ENCODE measurements around the gene GPR62.
"Not testable (repeated sequence)": the region's sequence is repeated elsewhere in the genome, so short reads cannot be mapped to it uniquely, and the experiment has no call there.

GPR62 gene, protein sequence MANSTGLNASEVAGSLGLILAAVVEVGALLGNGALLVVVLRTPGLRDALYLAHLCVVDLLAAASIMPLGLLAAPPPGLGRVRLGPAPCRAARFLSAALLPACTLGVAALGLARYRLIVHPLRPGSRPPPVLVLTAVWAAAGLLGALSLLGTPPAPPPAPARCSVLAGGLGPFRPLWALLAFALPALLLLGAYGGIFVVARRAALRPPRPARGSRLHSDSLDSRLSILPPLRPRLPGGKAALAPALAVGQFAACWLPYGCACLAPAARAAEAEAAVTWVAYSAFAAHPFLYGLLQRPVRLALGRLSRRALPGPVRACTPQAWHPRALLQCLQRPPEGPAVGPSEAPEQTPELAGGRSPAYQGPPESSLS

DNA sequence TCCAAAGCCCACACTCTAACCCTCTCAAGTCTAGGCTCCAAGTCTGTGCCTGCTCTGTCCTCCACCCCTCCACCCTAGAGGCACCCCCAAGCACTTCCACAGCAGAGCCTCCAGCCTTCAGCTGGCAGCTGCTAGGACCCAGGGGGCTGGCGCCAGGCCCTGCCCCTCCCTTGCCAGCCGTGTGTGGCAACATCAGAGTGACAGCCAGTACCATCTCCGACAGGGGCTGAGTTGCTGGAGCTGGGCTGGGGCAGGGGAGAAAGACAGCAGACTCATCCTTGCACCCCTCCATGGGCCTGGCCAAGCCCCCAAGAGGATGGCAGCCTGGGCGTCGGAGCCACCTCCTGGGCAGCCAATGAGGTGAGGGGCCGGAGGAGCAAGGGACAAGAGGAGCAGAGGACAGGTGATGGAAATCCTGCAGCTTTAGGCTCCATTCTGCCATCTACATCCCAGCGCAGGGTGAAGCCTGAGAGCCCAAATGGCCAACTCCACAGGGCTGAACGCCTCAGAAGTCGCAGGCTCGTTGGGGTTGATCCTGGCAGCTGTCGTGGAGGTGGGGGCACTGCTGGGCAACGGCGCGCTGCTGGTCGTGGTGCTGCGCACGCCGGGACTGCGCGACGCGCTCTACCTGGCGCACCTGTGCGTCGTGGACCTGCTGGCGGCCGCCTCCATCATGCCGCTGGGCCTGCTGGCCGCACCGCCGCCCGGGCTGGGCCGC, at the start of gene GPR62:
GPR62 (plus strand) TSS at position 207 of the 718 bp plus-strand sequence; CDS start at position 479, 272 bp downstream.
- H3K9ac ChIP-seq (ENCODE audit: low read length in 2 of 2): peak within 1 kb of the TSS; percentile 44 to 55
- H3K4me3 ChIP-seq (ENCODE audit: low read length in 2 of 2): peak within 1 kb of the TSS; percentile 35 to 64
- H3K36me3 ChIP-seq (ENCODE audit: control insufficient read depth in 2 of 2, insufficient read depth in 2 of 2, low read length in 2 of 2): peaks cover 7 to 18% of the 10 kb centered on the region in 2 donors
- H3K27me3 ChIP-seq (ENCODE audit: control insufficient read depth in 1 of 2, insufficient read depth in 2 of 2, low read length in 2 of 2): peaks cover 0 to 4% of the 10 kb centered on the region in 2 donors
- H3K27ac ChIP-seq (ENCODE audit: low read length): peak within 1 kb of the TSS; percentile 55
- H3K4me1 ChIP-seq (ENCODE audit: control insufficient read depth, insufficient read depth, low read length): peaks cover 16% of the 10 kb centered on the region
- no peaks in the 10 kb centered on the region for H3K9me3 ChIP-seq (ENCODE audit: control insufficient read depth in 2 of 2, low read length in 2 of 2)

- Histone ChIP-seq H3K9me3 (ENCODE audit: control insufficient read depth in 2 of 2, low read length in 2 of 2) (no peaks in the 10 kb centered on the region), H3K4me1 (ENCODE audit: control insufficient read depth, insufficient read depth, low read length) (no peaks in the 10 kb centered on the region), H3K36me3 (ENCODE audit: control insufficient read depth in 2 of 2, insufficient read depth in 2 of 2, low read length in 2 of 2) (no peaks in the 10 kb centered on the region), H3K4me3 (ENCODE audit: low read length in 2 of 2) (no peak overlapping the region), H3K9ac (ENCODE audit: low read length in 2 of 2) (no peak overlapping the region), H3K27me3 (ENCODE audit: control insufficient read depth in 1 of 2, insufficient read depth in 2 of 2, low read length in 2 of 2) (peaks cover 0 to 2% of the 10 kb centered on the region in 2 donors), H3K27ac (ENCODE audit: low read length) (no peak overlapping the region)
Observed at GRCh38 chr3:51908026-51908425, 47.2 kb upstream of the GPR62 start.

GRCh38 chr3:51916418-51916817, 38.8 kb upstream of the GPR62 start:
- Histone ChIP-seq H3K9ac (ENCODE audit: low read length in 2 of 2) (no peak overlapping the region), H3K27me3 (ENCODE audit: control insufficient read depth in 1 of 2, insufficient read depth in 2 of 2, low read length in 2 of 2) (peaks cover 0 to 4% of the 10 kb centered on the region in 2 donors), H3K9me3 (ENCODE audit: control insufficient read depth in 2 of 2, low read length in 2 of 2) (no peaks in the 10 kb centered on the region), H3K36me3 (ENCODE audit: control insufficient read depth in 2 of 2, insufficient read depth in 2 of 2, low read length in 2 of 2) (no peaks in the 10 kb centered on the region), H3K4me1 (ENCODE audit: control insufficient read depth, insufficient read depth, low read length) (no peaks in the 10 kb centered on the region), H3K4me3 (ENCODE audit: low read length in 2 of 2) (no peak overlapping the region), H3K27ac (ENCODE audit: low read length) (no peak overlapping the region)

DNA sequence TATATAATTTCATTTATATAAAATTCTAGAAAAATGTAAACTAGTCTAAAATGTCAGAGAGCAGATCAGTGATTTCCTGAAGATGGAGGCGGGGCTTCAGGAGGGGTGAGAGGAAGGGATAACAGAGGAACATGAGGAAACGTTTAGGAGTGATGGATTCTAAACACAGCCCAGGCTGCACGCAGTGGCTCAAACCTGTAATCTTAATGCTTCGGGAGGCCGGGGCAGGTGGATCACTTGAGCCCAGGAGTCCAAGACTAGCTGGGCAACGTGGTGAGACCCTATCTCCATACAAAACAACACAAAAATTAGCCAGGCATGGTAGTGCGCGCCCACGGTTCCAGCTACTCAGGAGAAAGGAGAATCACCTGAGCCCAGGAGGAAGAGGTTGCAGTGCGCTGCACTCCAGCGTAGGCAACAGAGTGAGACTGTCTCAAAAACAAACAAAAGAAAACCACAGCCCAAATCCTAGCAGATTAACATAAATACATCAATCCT, 34.1 kb upstream of the GPR62 start:
- Histone ChIP-seq H3K4me1 (ENCODE audit: control insufficient read depth, insufficient read depth, low read length) (no peaks in the 10 kb centered on the region), H3K9me3 (ENCODE audit: control insufficient read depth in 2 of 2, low read length in 2 of 2) (no peaks in the 10 kb centered on the region), H3K27ac (ENCODE audit: low read length) (no peak overlapping the region), H3K9ac (ENCODE audit: low read length in 2 of 2) (no peak overlapping the region), H3K27me3 (ENCODE audit: control insufficient read depth in 1 of 2, insufficient read depth in 2 of 2, low read length in 2 of 2) (peaks cover 0 to 2% of the 10 kb centered on the region in 2 donors), H3K4me3 (ENCODE audit: low read length in 2 of 2) (no peak overlapping the region), H3K36me3 (ENCODE audit: control insufficient read depth in 2 of 2, insufficient read depth in 2 of 2, low read length in 2 of 2) (no peaks in the 10 kb centered on the region)

- Histone ChIP-seq H3K9me3 (ENCODE audit: control insufficient read depth in 2 of 2, low read length in 2 of 2) (no peaks in the 10 kb centered on the region), H3K27ac (ENCODE audit: low read length) (no peak overlapping the region), H3K4me1 (ENCODE audit: control insufficient read depth, insufficient read depth, low read length) (no peaks in the 10 kb centered on the region), H3K27me3 (ENCODE audit: control insufficient read depth in 1 of 2, insufficient read depth in 2 of 2, low read length in 2 of 2) (no peaks in the 10 kb centered on the region), H3K9ac (ENCODE audit: low read length in 2 of 2) (no peak overlapping the region), H3K4me3 (ENCODE audit: low read length in 2 of 2) (no peak overlapping the region), H3K36me3 (ENCODE audit: control insufficient read depth in 2 of 2, insufficient read depth in 2 of 2, low read length in 2 of 2) (no peaks in the 10 kb centered on the region)
Observed at GRCh38 chr3:51927061-51927977, 27.9 kb upstream of the GPR62 start.

DNA sequence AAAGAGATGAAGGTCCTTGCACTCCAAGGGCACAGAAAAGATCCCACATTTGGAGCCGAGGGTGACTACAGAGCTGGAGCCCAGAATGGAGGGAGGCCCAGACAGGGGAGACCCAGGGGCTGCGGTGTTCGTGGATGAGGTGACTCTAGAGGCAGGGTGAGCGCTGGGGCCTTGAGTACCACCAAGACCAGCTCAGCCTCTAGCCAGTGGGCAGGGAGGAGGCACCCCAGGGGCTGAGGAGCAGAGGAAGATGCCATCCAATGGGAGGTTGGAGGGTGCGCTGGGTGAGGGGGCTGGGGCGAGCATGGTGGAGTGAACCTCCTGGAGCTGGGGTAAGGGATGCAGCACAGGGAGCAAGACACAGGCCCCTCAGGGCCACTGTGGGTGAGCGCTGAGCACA, 26.7 kb upstream of the GPR62 start:
- Histone ChIP-seq H3K27ac (ENCODE audit: low read length) (no peak overlapping the region), H3K9me3 (ENCODE audit: control insufficient read depth in 2 of 2, low read length in 2 of 2) (no peaks in the 10 kb centered on the region), H3K36me3 (ENCODE audit: control insufficient read depth in 2 of 2, insufficient read depth in 2 of 2, low read length in 2 of 2) (peaks cover 0 to 5% of the 10 kb centered on the region in 2 donors), H3K9ac (ENCODE audit: low read length in 2 of 2) (no peak overlapping the region), H3K4me3 (ENCODE audit: low read length in 2 of 2) (no peak overlapping the region), H3K4me1 (ENCODE audit: control insufficient read depth, insufficient read depth, low read length) (no peaks in the 10 kb centered on the region), H3K27me3 (ENCODE audit: control insufficient read depth in 1 of 2, insufficient read depth in 2 of 2, low read length in 2 of 2) (no peaks in the 10 kb centered on the region)

- not testable (repeated sequence) for H3K9me3 ChIP-seq (ENCODE audit: control insufficient read depth in 2 of 2, low read length in 2 of 2); H3K36me3 ChIP-seq (ENCODE audit: control insufficient read depth in 2 of 2, insufficient read depth in 2 of 2, low read length in 2 of 2); H3K4me1 ChIP-seq (ENCODE audit: control insufficient read depth, insufficient read depth, low read length); H3K9ac ChIP-seq (ENCODE audit: low read length in 2 of 2); H3K27me3 ChIP-seq (ENCODE audit: control insufficient read depth in 1 of 2, insufficient read depth in 2 of 2, low read length in 2 of 2); H3K4me3 ChIP-seq (ENCODE audit: low read length in 2 of 2); H3K27ac ChIP-seq (ENCODE audit: low read length)
Observed at GRCh38 chr3:51928981-51929380, 26.2 kb upstream of the GPR62 start.

DNA sequence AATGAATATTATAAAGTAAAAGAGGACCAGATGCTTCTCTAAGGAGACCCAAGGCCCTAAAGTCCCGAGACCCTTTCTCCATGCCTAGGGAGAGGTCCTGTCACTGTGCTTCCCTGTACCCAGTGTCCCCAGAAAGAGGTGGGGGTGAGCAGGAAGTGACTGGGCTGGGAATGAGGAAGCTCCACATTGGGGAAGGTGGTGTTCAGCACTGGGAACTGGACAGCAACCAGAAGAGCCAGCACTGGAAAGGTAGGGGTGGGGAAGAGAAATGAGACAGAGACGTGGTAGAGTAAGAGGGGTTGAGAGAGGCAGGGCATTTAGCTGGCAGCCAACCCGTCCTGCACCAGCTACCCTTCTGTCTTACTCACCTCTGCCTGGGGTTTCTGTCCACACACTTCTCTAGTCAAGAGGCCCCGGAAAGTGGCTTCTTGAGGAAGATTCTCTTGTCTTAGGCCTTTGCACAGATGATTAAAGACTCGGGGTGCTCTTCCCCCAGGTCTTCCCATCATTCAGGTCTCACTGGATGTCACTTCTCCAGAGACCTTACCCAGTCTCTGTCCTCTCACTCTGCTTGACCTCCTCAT, 25.7 kb upstream of the GPR62 start:
- Histone ChIP-seq H3K27ac (ENCODE audit: low read length) (no peak overlapping the region), H3K27me3 (ENCODE audit: control insufficient read depth in 1 of 2, insufficient read depth in 2 of 2, low read length in 2 of 2) (no peaks in the 10 kb centered on the region), H3K9ac (ENCODE audit: low read length in 2 of 2) (no peak overlapping the region), H3K4me3 (ENCODE audit: low read length in 2 of 2) (no peak overlapping the region), H3K9me3 (ENCODE audit: control insufficient read depth in 2 of 2, low read length in 2 of 2) (no peaks in the 10 kb centered on the region), H3K4me1 (ENCODE audit: control insufficient read depth, insufficient read depth, low read length) (no peaks in the 10 kb centered on the region), H3K36me3 (ENCODE audit: control insufficient read depth in 2 of 2, insufficient read depth in 2 of 2, low read length in 2 of 2) (peaks cover 8 to 14% of the 10 kb centered on the region in 2 donors)

DNA sequence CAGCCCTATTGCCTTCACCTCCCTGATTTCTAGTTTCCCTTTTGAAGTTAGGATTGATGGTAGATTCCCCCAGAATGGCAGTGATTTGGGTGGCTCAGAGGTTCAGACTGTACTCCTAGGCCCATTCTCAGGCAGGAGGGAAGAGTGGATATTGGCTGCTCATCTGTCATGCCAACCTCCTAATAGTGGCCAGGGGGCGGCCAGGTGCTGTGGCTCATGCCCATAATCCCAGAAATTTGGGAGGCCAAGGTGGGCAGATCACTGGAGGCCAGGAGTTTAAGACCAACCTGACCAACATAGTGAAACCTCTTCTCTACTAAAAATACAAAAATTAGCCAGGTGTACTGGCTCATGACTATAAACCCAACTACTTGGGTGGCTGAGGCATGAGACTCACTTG, 24.7 kb upstream of the GPR62 start:
- Histone ChIP-seq H3K9me3 (ENCODE audit: control insufficient read depth in 2 of 2, low read length in 2 of 2) (no peaks in the 10 kb centered on the region), H3K27ac (ENCODE audit: low read length) (no peak overlapping the region), H3K4me3 (ENCODE audit: low read length in 2 of 2) (no peak overlapping the region), H3K4me1 (ENCODE audit: control insufficient read depth, insufficient read depth, low read length) (no peaks in the 10 kb centered on the region), H3K36me3 (ENCODE audit: control insufficient read depth in 2 of 2, insufficient read depth in 2 of 2, low read length in 2 of 2) (peaks cover 16 to 22% of the 10 kb centered on the region in 2 donors), H3K27me3 (ENCODE audit: control insufficient read depth in 1 of 2, insufficient read depth in 2 of 2, low read length in 2 of 2) (no peaks in the 10 kb centered on the region), H3K9ac (ENCODE audit: low read length in 2 of 2) (no peak overlapping the region)

- H3K9ac ChIP-seq (ENCODE audit: low read length in 2 of 2): no peak overlapping the region
- peaks cover 22 to 32% of the 10 kb centered on the region in 2 donors for H3K36me3 ChIP-seq (ENCODE audit: control insufficient read depth in 2 of 2, insufficient read depth in 2 of 2, low read length in 2 of 2)
- H3K27ac ChIP-seq (ENCODE audit: low read length): no peak overlapping the region
- H3K9me3 ChIP-seq (ENCODE audit: control insufficient read depth in 2 of 2, low read length in 2 of 2): no peaks in the 10 kb centered on the region
- H3K4me3 ChIP-seq (ENCODE audit: low read length in 2 of 2): no peak overlapping the region
- no peaks in the 10 kb centered on the region for H3K27me3 ChIP-seq (ENCODE audit: control insufficient read depth in 1 of 2, insufficient read depth in 2 of 2, low read length in 2 of 2)
- H3K4me1 ChIP-seq (ENCODE audit: control insufficient read depth, insufficient read depth, low read length): no peaks in the 10 kb centered on the region
Observed at GRCh38 chr3:51931756-51932155, 23.4 kb upstream of the GPR62 start.
